Fibroblast of skin of right biceps (primary cell): ENCODE data around the gene ZBTB7C.

Experiments used
- DNase-seq: peaks from one replicate; pipeline ENCODE4 v3.0.0-alpha.2; 2013

ZBTB7C gene

DNA sequence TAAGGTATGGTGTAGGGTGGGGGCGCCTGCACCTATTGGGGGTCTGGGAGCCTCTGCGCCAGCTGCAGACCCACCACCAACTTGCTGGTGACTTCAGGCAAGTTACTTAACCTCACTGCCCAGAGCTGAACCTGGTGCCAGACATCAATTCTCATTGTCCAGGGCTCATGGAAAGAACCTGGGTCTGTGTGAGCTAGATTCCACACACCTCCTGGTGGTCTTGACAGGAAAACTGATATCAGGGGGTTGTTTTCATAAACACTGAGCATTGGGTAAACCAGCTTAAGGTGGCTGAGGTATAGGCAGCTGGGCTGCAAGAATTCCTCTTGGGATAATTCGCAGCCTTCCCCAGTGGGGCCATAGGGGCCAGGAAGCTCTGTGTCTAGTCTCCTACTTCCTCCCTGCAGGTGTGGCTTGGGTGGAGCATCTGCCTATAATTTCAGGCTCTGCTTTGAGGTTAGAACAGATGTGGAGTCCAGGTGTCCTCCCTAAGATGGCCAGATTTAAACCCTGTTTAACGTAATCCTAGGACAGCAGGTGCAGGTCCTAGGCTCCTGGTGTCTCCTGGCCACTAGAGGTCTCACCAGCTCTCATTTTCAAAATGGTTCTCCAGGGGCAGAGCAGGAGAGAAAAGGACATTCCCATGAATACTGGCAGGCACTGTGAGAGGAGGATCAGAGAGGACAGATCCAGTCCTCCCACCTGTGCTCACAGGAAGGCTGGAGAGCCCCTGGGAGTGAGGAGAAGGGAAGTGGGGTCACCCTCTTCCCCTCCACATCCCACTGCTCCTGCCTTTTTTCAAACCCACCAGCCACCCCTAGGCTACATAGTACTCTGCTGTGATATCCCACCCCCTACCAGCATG lies 378.3 kb downstream of the ZBTB7C start:
- peak; percentile 42 for DNase-seq

DNA sequence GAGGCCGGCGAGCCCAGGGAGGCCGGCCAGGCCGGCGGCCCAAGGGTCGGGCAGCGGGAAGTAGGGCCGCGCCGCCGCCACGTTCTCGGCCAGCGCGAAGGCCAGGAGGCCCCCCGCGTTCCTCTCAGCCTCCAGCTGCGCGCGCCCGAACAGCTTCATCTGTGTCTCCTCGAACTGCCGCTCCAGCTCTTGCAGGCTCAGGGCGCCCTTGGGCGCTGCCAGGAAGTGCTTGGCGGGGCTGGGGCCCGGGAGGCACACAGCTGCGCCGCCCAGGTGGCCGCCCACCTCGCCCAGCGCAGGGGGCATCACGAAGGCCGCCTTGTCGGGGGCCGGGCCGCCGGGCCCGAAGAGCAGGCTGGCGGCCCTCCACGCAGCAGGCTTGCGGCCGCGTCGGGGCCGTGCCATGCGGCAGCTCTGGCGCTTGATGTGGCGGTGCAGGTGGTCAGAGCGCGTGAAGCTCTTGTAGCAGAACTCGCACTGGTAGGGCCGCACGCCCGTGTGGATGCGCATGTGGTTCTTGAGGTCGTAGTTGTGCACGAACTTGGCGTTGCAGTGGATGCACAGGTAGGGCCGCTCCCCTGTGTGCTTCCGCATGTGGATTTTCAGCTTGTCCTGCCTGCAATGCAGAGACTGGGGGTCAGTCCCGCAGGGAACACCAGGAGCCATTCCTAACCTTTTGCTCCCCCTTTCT lies 379.7 kb downstream of the ZBTB7C start:
- no peak for DNase-seq

DNA sequence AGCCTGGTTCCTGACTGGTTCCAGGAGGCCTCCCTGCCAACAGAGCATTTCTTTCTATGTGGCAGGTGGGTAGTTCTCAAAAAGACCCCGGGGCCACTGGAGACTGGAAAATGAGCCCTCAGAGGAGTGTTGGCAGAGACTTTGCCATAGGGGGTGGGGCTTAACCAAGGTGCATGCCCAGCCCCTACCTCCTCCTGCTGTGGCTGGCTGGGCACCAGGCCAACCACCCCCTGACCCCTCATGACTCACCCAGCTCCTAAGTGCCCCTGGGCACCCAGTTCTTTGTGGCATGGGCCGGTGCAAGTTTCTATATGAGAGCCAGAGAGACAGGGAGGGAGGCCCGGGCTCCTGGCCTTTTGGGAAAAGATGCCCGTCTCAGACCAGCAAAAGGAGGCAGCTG lies 380.5 kb downstream of the ZBTB7C start:
- no peak for DNase-seq

- DNase-seq: no peak
Observed at GRCh38 chr18:48028081-48028480, 381.1 kb downstream of the ZBTB7C start.

- no peak for DNase-seq
Observed at GRCh38 chr18:48027401-48027963, 381.7 kb downstream of the ZBTB7C start.

DNA sequence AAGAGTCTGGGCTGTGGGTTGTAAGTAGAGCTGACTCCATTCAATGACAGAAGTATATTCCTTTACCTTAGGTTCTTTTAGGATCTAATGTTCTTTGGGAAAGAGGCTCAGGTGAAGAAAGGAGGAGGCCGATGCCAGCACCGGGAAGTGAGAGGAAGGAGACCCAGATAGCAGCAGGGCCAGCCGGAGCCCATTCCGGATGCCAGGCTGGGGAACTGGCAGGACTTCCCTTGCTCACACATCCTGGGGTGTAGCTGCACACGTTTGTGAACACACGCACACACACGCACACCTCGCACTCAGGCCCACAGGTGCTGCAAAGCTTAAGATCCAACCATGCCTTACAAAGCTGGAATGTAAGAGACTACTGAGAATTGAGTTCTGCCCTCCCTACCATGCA lies 383.0 kb downstream of the ZBTB7C start:
- DNase-seq: no peak

- no peak for DNase-seq
Observed at GRCh38 chr18:48024881-48025660, 384.1 kb downstream of the ZBTB7C start.

- DNase-seq: no peak
Observed at GRCh38 chr18:48024009-48024512, 385.1 kb downstream of the ZBTB7C start.

DNA sequence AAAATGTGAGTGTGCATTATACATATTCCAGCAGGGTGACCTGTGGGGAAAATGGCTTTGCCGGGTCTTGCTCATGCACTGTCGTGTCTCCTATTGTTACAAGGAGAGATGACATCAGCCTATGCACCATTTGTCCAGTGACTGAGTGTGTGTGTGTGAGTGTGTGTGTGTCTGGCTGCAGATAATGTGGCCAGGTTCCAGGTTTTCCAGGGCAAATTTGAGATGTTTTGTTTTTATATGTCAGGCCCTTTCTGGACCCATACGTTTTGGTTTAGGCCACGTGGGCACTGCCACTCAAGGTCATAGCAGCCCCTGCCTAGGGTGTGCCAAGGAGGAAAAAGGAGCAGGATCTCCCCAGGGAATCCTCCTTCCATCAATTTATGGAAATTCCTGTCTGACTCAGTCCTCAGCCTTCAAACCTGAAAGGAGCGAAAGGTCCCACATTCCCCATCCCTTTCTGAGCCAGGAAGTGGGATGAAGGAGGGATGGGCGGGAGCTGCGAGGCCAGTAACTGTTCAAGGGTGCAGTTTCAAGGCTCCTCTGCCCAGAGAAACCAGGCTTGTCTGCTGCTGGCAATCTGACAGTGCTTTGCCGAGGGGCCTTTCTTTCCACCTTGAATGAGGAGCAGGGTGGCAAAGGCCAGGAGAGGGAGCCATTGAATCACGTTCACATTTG lies 385.7 kb downstream of the ZBTB7C start:
- DNase-seq: peak; percentile 90

GRCh38 chr18:48022531-48023329 lies 386.5 kb downstream of the ZBTB7C start:
- peak; percentile 58 for DNase-seq

DNA sequence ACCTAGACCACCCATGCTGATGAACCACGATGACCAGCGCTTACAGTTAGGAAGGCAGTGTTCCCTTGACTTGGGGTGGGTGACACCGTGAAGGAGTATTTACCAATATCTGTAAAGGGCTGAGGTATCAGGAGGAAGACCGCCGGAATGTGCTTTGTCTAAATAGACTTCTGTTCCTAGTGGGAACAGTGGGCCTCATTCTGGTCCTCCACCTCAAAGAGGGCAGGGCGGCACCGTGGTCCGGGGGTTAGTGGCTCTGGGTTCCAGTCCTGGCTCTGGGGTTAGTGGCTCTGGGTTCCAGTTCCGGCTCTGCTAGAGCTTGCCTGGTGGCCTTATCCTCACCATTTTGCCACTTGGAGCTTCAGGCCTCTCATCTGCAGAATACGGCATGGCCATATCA lies 387.2 kb downstream of the ZBTB7C start:
- DNase-seq: no peak

DNA sequence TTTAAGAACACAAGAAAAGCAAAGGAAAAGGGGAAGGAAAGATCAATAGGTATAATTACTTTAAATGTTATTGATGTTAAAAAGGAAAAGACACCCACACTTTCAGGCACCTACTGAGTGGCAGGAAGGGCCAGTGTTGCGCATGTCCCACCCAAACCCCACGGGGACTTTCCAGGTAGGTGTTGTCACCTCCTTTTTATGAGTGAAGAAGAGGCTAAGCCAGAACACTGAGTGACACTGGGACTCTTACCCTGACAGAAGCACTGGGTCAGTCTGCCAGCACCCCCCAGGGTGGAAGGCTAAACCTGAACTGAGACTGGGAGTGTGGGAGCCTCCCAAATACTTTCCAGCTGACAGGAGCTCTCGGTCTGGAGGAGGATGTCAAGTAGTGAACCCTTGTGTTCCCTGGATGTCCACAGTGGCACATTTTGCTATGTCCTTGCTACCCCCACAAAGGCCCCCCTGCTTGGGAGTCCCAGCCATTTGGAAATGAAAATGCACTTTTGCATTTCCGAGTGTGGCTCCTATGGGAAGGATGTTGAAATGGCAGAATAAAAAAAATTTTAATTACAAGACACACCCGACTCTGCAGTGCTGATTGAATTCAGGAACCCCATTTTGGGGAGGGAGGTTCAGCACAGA lies 387.8 kb downstream of the ZBTB7C start:
- no peak for DNase-seq

DNA sequence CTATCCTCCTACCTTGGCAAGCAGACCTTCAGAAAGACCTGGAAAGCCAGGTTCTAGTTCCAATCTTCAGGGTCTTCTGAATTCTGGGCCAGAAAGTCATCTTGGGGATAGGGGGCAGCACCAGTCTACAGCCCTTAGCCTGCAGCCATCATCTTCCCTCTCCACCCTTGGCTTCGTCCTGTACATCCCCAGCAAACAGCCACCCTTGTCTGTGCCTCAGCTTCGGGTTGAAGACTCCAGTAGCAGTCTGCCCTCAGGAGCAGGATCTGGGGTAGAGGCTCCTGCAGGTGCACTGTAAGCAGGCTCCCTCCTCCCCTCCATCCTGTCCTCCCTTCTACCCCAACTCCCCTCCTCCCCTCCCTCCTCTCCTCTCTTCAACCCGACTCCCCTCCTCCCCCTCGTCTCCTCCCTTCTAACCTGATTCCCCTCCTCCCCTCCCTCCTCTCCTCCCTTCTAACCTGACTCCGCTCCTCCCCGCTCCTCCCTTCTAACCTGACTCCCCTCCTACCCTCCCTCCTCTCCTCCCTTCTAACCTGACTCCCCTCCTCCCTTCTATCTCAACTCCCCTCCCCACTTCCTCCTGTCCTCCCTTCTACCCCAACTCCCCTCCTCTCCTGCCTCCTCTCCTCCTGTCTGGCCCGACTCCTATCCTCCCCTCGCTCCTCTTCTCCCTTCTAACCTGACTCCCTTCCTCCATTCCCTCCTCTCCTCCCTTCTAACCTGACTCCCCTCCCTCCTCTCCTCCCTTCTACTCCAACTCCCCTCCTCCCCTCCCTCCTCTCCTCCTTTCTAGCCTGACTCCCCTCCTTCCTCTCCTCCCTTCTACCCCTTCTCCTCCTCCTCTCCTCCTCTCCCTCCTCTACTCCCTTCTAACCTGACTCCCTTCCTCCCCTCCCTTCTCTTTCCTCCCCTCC lies 388.6 kb downstream of the ZBTB7C start:
- DNase-seq: no peak

DNA sequence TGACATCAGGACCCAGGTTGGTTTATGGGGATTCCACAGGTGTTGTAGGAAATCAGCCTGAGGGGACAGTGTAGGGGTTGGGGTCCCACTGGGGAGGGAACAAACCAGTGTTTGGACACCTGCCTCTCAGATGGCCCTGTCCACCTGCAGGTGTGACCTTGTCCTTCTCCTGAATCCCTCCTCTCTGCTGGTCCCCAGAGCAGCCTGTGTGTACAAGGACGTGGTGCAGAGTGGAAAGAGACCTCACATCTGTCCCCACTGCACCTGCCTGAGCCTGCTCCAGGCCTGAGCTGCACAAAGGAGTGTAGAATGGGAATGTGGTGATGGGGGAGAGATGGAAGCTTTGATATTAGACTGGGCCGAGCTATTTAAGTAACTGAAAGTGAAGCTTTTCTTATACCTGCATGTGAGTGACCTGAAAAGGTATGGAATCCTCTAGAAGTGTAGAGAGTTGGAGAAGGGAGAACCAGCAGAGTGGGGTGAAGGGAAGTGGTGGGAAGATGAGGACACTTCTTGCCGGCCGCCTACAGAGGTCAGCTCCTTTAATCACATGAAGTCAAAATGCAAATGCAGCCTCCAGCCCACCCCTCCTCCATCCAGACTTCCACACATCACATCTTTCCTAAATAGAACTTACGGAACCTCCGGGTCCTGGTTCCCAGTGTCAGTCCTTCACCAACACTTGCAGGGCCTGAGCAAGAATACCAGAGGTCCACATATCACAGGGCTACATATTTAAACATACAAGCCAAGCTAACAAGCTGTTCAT lies 389.4 kb downstream of the ZBTB7C start:
- no peak for DNase-seq

- no peak for DNase-seq
Observed at GRCh38 chr18:48018851-48019250, 390.3 kb downstream of the ZBTB7C start.

DNA sequence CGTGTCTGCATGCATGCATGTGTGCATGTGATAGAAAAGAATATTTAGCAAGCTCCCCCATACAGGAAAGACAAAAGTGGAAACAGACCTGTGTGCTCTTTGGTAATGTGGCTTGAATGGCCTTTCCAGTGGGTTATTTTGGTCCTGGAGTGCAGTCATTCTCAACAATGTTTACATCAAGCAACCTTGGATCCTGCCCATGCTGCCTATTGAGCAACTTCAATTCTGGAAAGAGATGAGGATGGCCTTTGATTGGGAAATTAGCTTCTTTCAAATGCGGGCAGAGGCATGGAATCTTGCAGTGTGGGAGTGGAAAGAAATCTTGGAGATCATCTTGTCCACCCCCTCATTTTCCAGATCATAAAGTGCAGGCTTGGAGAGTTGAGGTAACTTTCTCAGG lies 391.5 kb downstream of the ZBTB7C start:
- no peak for DNase-seq

DNA sequence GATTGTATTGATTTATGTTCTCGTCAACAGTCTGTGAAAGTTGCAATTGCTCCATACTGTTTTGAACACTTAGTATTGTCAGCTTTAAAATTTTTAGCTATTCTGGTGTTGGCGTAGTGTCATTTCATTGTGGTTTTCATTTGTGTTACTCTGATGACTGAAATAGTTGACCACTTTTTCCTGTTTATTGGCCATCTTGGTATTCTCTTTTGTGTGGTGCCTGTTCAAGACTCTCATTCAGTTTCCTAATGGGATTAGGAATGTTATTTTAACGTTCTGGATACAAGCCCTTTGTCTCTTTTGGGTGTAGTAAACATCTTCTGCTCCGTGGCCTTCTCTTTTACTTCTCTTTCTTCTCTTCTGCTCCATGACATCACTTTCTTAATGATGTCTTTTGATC lies 396.0 kb downstream of the ZBTB7C start:
- DNase-seq: no peak

- no peak for DNase-seq
Observed at GRCh38 chr18:48011926-48012465, 397.2 kb downstream of the ZBTB7C start.

DNA sequence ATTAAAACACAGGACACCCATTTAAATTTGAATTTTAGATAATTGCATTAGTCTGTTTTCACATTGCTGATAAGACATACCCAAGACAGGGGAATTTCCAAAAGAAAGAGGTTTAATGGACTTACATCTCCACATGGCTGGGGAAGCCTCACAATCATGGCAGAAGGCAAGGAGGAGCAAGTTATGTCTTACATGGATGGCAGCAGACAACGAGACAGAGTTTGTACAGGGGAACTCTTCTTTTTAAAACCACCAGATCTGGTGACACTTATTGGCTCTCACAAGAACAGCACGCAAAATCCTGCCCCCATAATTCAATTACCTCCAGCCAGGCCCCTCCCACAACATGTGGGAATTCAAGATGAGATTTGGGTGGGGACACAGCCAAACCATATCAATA lies 398.9 kb downstream of the ZBTB7C start:
- no peak for DNase-seq
